ENCODE measurements around the gene PBX3.

The PBX3 gene

GRCh38 chr9:125997196-125997823 is 250.1 kb downstream of the PBX3 start:
- no peak for DNase-seq (ENCODE audit: low read depth)

- no peak for DNase-seq (ENCODE audit: low read depth)
Observed at GRCh38 chr9:125998837-125999503, 251.8 kb downstream of the PBX3 start.

DNA sequence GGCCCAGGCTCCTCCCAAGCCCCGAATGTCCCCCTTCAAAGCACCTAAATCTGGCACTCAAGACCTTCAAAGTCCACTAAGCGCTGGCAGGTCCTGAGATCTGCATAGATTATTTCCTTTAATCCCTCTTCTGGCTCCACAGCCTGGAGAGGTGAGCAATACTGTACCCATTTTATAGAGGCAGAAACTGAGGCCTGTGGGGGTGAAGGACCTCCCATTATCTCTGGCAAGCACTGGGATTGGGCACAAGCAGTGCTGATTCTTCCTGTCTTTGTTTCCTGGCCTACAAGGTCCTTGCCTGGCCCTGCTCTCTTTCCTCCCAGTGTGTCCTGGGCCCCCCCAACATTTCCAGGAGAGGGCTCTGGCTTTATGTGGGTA is 252.3 kb downstream of the PBX3 start:
- DNase-seq (ENCODE audit: low read depth), result no peak

- no peak for DNase-seq (ENCODE audit: low read depth)
Observed at GRCh38 chr9:126000256-126000655, 253.1 kb downstream of the PBX3 start.

DNA sequence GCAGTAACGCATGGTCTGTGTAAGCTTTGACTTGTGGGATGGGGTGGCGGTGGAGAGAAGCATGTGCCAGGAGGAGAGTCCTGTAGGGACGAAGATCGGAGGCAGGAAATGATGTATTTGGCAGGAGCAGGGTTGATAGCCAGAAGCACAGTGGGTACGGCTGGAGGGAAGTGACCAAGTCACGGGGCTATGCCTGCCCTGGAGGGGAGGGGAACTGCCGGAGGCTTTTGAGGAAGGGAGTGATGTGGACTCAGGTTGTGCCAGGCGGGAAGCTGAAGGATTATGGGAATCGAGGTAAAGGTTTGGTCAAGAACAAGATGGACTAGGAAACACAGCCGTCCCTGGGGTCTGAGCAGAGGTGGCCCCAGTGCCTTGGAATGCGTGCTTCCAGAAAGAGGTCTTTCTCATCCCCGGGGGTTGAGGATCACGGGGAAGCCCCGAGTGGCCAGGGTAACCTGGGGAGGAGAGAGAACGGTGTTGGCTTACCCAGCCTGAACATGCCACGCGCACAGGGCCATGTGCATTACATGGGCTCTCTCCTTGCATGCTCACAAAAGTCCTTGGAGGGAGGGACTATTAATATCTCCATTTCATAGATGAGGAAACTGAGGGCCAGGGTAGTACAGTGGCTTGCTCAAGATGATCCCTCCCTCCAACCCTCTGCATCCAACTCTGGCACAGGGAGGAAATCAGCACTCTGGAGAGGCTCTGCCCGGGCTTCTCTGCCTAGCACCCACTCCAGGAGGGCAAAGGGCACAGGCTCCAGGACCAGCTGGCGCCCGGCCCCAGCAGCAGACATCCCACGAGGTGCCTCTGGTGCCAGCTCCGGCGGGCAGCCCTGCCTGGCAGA is 253.8 kb downstream of the PBX3 start:
- DNase-seq (ENCODE audit: low read depth), result no peak

GRCh38 chr9:126001581-126002225 is 254.5 kb downstream of the PBX3 start:
- DNase-seq (ENCODE audit: low read depth), result no peak

DNA sequence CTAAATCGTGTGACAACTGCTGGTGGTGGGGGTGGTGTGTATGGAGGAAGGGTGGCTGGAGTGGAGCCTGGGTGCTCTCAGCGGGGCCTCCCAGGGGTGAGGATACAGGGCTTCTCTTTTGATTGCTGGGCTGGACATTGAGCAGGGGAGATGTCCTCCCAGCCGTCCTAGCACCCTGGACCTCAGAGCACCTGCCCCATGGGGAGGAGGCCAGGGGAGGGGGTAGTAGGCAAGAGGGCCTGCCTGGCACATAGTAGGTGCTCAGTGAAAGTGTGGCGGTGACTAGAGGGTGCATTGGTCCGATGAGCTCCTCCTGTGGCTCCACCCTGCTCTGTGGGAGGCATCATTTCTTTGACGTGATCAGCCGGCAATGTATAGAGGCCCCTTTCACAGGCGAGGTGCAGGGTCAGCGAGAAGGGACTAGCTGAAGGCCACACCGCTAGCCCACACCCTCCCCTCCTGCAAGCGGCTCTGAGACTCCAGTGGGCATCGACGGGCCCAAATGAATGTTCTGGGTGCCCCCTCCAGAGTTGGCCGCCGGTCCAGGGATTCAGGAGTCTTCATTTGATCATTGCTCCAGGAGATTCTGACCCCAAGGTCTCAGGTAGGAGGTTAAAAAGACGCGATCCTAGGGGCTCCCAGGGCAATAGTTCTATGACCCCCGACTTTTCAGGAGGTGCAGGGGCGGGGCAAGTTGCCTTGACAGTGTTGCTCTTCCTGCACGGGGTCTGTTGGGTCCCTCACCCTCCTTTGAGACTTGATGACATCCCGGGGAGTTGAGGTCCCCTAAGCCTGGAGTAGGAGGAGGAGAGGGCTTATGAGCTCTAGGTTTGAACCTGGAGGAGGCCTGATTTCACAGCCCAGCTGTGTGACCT is 255.5 kb downstream of the PBX3 start:
- no peak for DNase-seq (ENCODE audit: low read depth)

GRCh38 chr9:126009047-126009446 is 261.9 kb downstream of the PBX3 start:
- no peak for DNase-seq (ENCODE audit: low read depth)

DNA sequence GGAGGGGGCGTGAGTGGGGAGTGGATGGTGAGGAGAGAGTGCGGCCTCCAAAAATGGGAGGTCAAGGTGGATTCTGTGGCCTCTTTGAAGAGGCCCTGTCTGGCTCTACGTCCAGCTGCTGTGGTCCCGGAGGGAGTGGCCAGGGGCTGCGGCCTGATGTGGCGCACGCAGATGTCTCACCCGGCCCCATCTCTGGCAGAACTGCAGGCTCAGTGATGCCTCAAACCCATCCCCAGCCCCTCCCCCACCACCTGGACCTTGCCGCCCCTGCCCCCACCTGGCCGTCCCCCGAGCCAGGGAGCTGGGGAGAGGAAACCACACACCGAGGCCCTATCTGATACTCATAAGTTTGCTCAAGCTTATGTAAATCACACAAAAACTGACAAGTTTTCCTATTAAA is 267.6 kb downstream of the PBX3 start:
- no peak for DNase-seq (ENCODE audit: low read depth)

DNA sequence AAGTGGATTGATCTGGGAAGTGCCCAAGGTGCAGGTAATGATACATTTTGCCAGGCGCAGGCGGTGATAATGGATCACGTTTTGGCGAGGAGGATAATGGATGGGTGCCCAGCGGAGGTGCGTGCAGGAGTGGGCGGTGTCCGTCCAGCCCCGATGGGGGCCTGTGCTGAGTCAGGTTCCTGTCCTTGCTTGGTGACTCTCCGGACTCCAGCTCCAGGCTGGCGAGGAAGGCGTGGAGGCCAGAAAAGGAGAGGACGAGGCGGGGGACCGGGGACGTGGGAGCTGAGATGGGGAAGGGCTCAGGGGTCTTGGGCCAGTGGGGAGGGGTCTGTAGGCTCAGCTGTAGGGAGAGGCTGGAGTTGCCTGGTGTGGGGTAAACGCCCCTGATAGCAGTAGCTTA is 268.3 kb downstream of the PBX3 start:
- no peak for DNase-seq (ENCODE audit: low read depth)

DNA sequence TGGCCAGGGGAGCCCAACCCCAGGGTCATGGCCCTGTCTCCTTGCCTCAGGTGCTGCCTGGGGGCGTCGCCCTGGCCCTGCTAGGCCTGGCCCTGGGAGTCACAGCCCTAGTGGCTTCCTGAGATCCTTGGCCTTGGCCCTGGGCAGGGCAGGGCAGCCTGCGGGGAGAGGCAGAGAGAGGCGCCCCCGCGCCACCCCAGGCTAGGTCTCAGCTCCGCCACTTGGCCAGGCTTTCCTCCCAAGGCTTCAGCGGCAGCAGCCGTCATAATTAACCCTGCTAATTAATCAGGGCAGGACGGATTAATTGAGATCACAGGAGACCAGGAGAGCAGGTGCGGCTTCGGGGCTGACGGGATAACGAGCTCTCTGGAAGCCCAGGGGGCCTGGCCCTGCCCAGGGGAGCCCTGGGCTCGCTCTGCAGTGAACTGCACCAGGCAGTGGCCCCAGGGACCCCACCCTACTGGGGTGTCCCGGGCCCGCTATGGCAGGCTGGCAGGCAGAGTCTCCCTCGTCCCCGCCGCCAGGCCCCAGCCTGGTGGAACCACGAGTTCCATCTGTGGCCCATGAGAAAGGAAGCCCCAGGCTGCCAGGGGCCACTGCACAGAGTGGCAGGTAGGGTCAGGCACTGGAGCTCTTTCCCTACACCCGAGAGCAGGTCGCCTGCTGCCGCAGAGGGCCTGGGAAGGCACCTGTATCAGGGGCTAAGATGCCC is 269.6 kb downstream of the PBX3 start:
- no peak for DNase-seq (ENCODE audit: low read depth)
